ENCODE results near the gene LLGL2. TPM values are rescaled to one million over a fixed set of nuclear protein-coding genes. Genes with fewer than 3 reads are reported as not detected.

Gene LLGL2
- total RNA-seq, 1 donor from 2014 or later, result 16.6 TPM

GRCh38 chr17:75615301-75615700 is 89.8 kb downstream of the LLGL2 start:
- Mint-ChIP-seq H3K4me1 (no peaks in the 10 kb centered on the region), H3K9me3 (no peaks in the 10 kb centered on the region), H3K36me3 (no peaks in the 10 kb centered on the region), H3K27ac (no peak overlapping the region), H3K4me3 (no peak overlapping the region), H3K27me3 (ENCODE audit: insufficient read depth, low read depth) (peaks cover 3% of the 10 kb centered on the region)
- Histone ChIP-seq H3K27ac (no peak overlapping the region), H3K4me1 (peaks cover 12% of the 10 kb centered on the region), H3F3A (ENCODE audit: low read depth) (no peaks in the 10 kb centered on the region), H3K9ac (no peak overlapping the region), H3K4me2 (no peak overlapping the region), H3K36me3 (no peaks in the 10 kb centered on the region), H3K9me3 (ENCODE audit: low read depth) (no peaks in the 10 kb centered on the region), H3K27me3 (no peaks in the 10 kb centered on the region), H2AFZ (replicated peaks) (no peak overlapping the region), H3K4me3 (no peak overlapping the region), H3K79me2 (ENCODE audit: low read depth) (no peaks in the 10 kb centered on the region), H4K20me1 (ENCODE audit: low read depth) (no peaks in the 10 kb centered on the region)
- TF ChIP-seq CTCF (IDR thresholded peaks at IDR 0.05) (peak; percentile 15), EZH2 (IDR thresholded peaks at IDR 0.05) (no peak), EZH2phosphoT487 (IDR thresholded peaks at IDR 0.05) (no peak)
- no peak for DNase-seq (ENCODE audit: low spot score)

- Histone ChIP-seq H3K4me1 (peaks cover 12% of the 10 kb centered on the region), H3K79me2 (ENCODE audit: low read depth) (no peaks in the 10 kb centered on the region), H3K4me3 (no peak overlapping the region), H4K20me1 (ENCODE audit: low read depth) (no peaks in the 10 kb centered on the region), H3K9me3 (ENCODE audit: low read depth) (no peaks in the 10 kb centered on the region), H2AFZ (replicated peaks) (no peak overlapping the region), H3K9ac (no peak overlapping the region), H3K36me3 (no peaks in the 10 kb centered on the region), H3K4me2 (no peak overlapping the region), H3F3A (ENCODE audit: low read depth) (no peaks in the 10 kb centered on the region), H3K27ac (no peak overlapping the region), H3K27me3 (no peaks in the 10 kb centered on the region)
- no peaks in the 10 kb centered on the region for H3K36me3 Mint-ChIP-seq
- no peaks in the 10 kb centered on the region for H3K9me3 Mint-ChIP-seq
- H3K4me1 Mint-ChIP-seq, result no peaks in the 10 kb centered on the region
- DNase-seq (ENCODE audit: low spot score), result no peak
- H3K27ac Mint-ChIP-seq, result no peak overlapping the region
- H3K27me3 Mint-ChIP-seq (ENCODE audit: insufficient read depth, low read depth), result peaks cover 3% of the 10 kb centered on the region
- no peak overlapping the region for H3K4me3 Mint-ChIP-seq
- no peak for TF ChIP-seq EZH2 (IDR thresholded peaks at IDR 0.05)
- TF ChIP-seq CTCF (IDR thresholded peaks at IDR 0.05), result no peak
- no peak for TF ChIP-seq EZH2phosphoT487 (IDR thresholded peaks at IDR 0.05)
Observed at GRCh38 chr17:75616521-75617122, 91.1 kb downstream of the LLGL2 start.

- H3K27me3 Mint-ChIP-seq (ENCODE audit: insufficient read depth, low read depth), result peaks cover 5% of the 10 kb centered on the region
- peaks cover 4% of the 10 kb centered on the region for H3K4me1 Mint-ChIP-seq
- H3K27ac Mint-ChIP-seq, result no peak overlapping the region
- Histone ChIP-seq H3K4me3 (no peak overlapping the region), H3K9me3 (ENCODE audit: low read depth) (no peaks in the 10 kb centered on the region), H3K36me3 (no peaks in the 10 kb centered on the region), H3F3A (ENCODE audit: low read depth) (no peaks in the 10 kb centered on the region), H2AFZ (replicated peaks) (no peak overlapping the region), H3K4me1 (peaks cover 12% of the 10 kb centered on the region), H3K79me2 (ENCODE audit: low read depth) (no peaks in the 10 kb centered on the region), H3K27me3 (no peaks in the 10 kb centered on the region), H3K9ac (no peak overlapping the region), H4K20me1 (ENCODE audit: low read depth) (no peaks in the 10 kb centered on the region), H3K27ac (no peak overlapping the region), H3K4me2 (no peak overlapping the region)
- no peaks in the 10 kb centered on the region for H3K36me3 Mint-ChIP-seq
- H3K9me3 Mint-ChIP-seq, result no peaks in the 10 kb centered on the region
- DNase-seq (ENCODE audit: low spot score), result no peak
- no peak for TF ChIP-seq EZH2phosphoT487 (IDR thresholded peaks at IDR 0.05)
- no peak for TF ChIP-seq EZH2 (IDR thresholded peaks at IDR 0.05)
- TF ChIP-seq CTCF (IDR thresholded peaks at IDR 0.05), result no peak
- no peak overlapping the region for H3K4me3 Mint-ChIP-seq
Observed at GRCh38 chr17:75617218-75617617, 91.7 kb downstream of the LLGL2 start.

All from neural progenitor cell (in vitro differentiated cells).